Lower leg skin (tissue), 3 donors: ENCODE measurements around the gene ALG12.

Experiments
- CTCF ChIP-seq, 3 donors: fragments of 450-650 bp; IDR thresholded peaks; one replicate each; pipeline ENCODE4 v1.5.1; 2016; ENCODE audit warnings: antibody characterized with exemption in 3 of 3, mild to moderate bottlenecking in 3 of 3, moderate library complexity in 2 of 3
- POLR2A ChIP-seq, 2 donors: fragments of 450-650 bp; IDR thresholded peaks; one replicate each; pipeline ENCODE4 v1.6.1; 2016 to 2017; ENCODE audit warnings: antibody characterized with exemption in 2 of 2, mild to moderate bottlenecking in 1 of 2, moderate library complexity in 1 of 2

GRCh38 chr22:49935561-49935960 lies 17.3 kb upstream of the ALG12 start:
- no peak for TF ChIP-seq CTCF (IDR thresholded peaks at IDR 0.05)
- no peak for TF ChIP-seq POLR2A (IDR thresholded peaks at IDR 0.05)
